HepG2 (cell line): ENCODE measurements around the gene HOXA10. TPM values are rescaled to one million over a fixed set of nuclear protein-coding genes. Genes with fewer than 3 reads are reported as not detected.
A peak's percentile ranks its signal among the peaks of the same experiment; 100 is the strongest.

ENCODE experiments used
- ARID3A ChIP-seq: IDR thresholded peaks from 2 replicates; pipeline ENCODE4 v1.6.1; 2012; ENCODE audit warnings: low read depth, low read length, improper control_type of control experiment
- CENPBD1 ChIP-seq: sonication (generic); formaldehyde crosslinking; IDR thresholded peaks from 2 replicates; pipeline ENCODE4 v1.8.0; 2022; ENCODE audit warnings: missing genetic modification reagents, low read depth, mild to moderate bottlenecking, borderline replicate concordance
- EED ChIP-seq: sonication (generic); formaldehyde crosslinking; IDR thresholded peaks from 2 replicates; pipeline ENCODE4 v1.5.0; 2020; ENCODE audit warnings: mild to moderate bottlenecking, missing genetic modification reagents
- KDM5B ChIP-seq: sonication (generic); formaldehyde crosslinking; IDR thresholded peaks from 2 replicates; pipeline ENCODE4 v1.4.0; 2020; ENCODE audit warnings: missing genetic modification reagents, mild to moderate bottlenecking, borderline replicate concordance
- POLR2G ChIP-seq: fragments of 200-400 bp; formaldehyde crosslinking; IDR thresholded peaks from 2 replicates; pipeline ENCODE4 v1.6.1; 2018; ENCODE audit warnings: mild to moderate bottlenecking, low read depth, low read length, moderate library complexity
- SALL1 ChIP-seq: sonication (generic); formaldehyde crosslinking; IDR thresholded peaks from 2 replicates; pipeline ENCODE4 v1.8.0; 2022; ENCODE audit warnings: mild to moderate bottlenecking, missing genetic modification reagents
- SETDB1 ChIP-seq: sonication (generic); formaldehyde crosslinking; IDR thresholded peaks from 2 replicates; pipeline ENCODE4 v1.5.1; 2020; ENCODE audit warnings: missing genetic modification reagents, mild to moderate bottlenecking, borderline replicate concordance
- SMARCC2 ChIP-seq: fragments of 450-650 bp; IDR thresholded peaks from 2 replicates; pipeline ENCODE4 v1.6.1; 2017; ENCODE audit warnings: antibody characterized with exemption, mild to moderate bottlenecking
- TGIF2 ChIP-seq: IDR thresholded peaks from 2 replicates; pipeline ENCODE4 v1.6.1; 2016; ENCODE audit warnings: control low read depth, missing compliant biosample characterization
- TMF1 ChIP-seq: sonication (generic); formaldehyde crosslinking; IDR thresholded peaks from 2 replicates; pipeline ENCODE4 v1.8.1; 2022; ENCODE audit warnings: low read depth, missing genetic modification reagents
- UBTF ChIP-seq: sonication (generic); formaldehyde crosslinking; IDR thresholded peaks from 2 replicates; pipeline ENCODE4 v1.4.0; 2020; ENCODE audit warnings: mild to moderate bottlenecking, missing genetic modification reagents
- ZBTB7A ChIP-seq: sonication (generic); formaldehyde crosslinking; IDR thresholded peaks from 2 replicates; pipeline ENCODE4 v1.8.0; 2022; ENCODE audit warnings: mild to moderate bottlenecking, missing genetic modification reagents
- ZNF331 ChIP-seq: sonication (generic); formaldehyde crosslinking; IDR thresholded peaks from 2 replicates; pipeline ENCODE4 v1.4.0; 2020; ENCODE audit warnings: missing genetic modification reagents
- ZNF512B ChIP-seq: sonication (generic); formaldehyde crosslinking; IDR thresholded peaks from 2 replicates; pipeline ENCODE4 v1.5.1; 2020; ENCODE audit warnings: missing genetic modification reagents, mild to moderate bottlenecking, borderline replicate concordance
- ZNF547 ChIP-seq: sonication (generic); formaldehyde crosslinking; IDR thresholded peaks from 2 replicates; pipeline ENCODE4 v1.5.1; 2020; ENCODE audit warnings: mild to moderate bottlenecking, missing genetic modification reagents
- ZNF562 ChIP-seq: sonication (generic); formaldehyde crosslinking; IDR thresholded peaks from 2 replicates; pipeline ENCODE4 v1.8.0; 2022; ENCODE audit warnings: missing genetic modification reagents, borderline replicate concordance
- ZNF605 ChIP-seq: sonication (generic); formaldehyde crosslinking; IDR thresholded peaks from 2 replicates; pipeline ENCODE4 v1.8.0; 2022; ENCODE audit warnings: mild to moderate bottlenecking, missing genetic modification reagents
- ZNF691 ChIP-seq: sonication (generic); formaldehyde crosslinking; IDR thresholded peaks from 2 replicates; pipeline ENCODE4 v1.4.0; 2020; ENCODE audit warnings: missing genetic modification reagents, low read depth, mild to moderate bottlenecking, borderline replicate concordance
- ZNF709 ChIP-seq: sonication (generic); formaldehyde crosslinking; IDR thresholded peaks from 2 replicates; pipeline ENCODE4 v1.5.0; 2020; ENCODE audit warnings: mild to moderate bottlenecking, missing genetic modification reagents
- polyA plus RNA-seq, 8 experiments: library from polyadenylated mRNA; depleted of rRNA in 3 of 8; stranded (reverse) in 7 of 8; unstranded in 1 of 8; fragments of >200 nt; fragmentation: Illumina TruSeq in 4 of 8; extraction: Trizol in 4 of 8; gene quantifications; 2 replicates each; pipeline versions ENCODE4 v1.2.1 to v1.2.3, GENCODE V29; 2011 to 2016; ENCODE audit warnings: low read depth in 4 of 8, missing spikeins in 1 of 8, mixed read lengths in 1 of 8; ENCODE audit not compliant: insufficient read depth in 1 of 8
- total RNA-seq, 5 experiments: library from RNA; depleted of rRNA; stranded (reverse); fragments of >200 nt; fragmentation: Illumina TruSeq; extraction: Trizol; gene quantifications; 2 replicates each; pipeline ENCODE4 v1.2.3, GENCODE V29; 2016; ENCODE audit warnings: low read depth in 1 of 5

Gene HOXA10
- total and polyA plus RNA-seq, 2 of the 13 experiments (the other 11 are each of a cell fraction or from before 2014, with no cell fraction given), result not detected

GRCh38 chr7:27129729-27130539, 44.2 kb downstream of the HOXA10 start (continued):
- TF ChIP-seq EED (CRISPR knock-in tag) (no peak), ZNF331 (CRISPR knock-in tag) (no peak), KDM5B (CRISPR knock-in tag) (0 out of 2 replicates have a peak, but pooled peaks have one; percentile 11), SETDB1 (no peak), POLR2G (no peak), TGIF2 (no peak), ZNF605 (CRISPR knock-in tag) (0 out of 2 replicates have a peak, but pooled peaks have one; percentile 5), ZNF691 (no peak), ARID3A (no peak), TMF1 (CRISPR knock-in tag) (peak; percentile 22; the same call in 1 of the 2 replicates), SMARCC2 (no peak), ZNF562 (CRISPR knock-in tag) (peak; percentile 44; the same call in 1 of the 2 replicates), CENPBD1 (CRISPR knock-in tag) (no peak), ZNF709 (CRISPR knock-in tag) (no peak), ZBTB7A (CRISPR knock-in tag) (no peak), ZNF512B (no peak), ZNF547 (no peak), SALL1 (CRISPR knock-in tag) (0 out of 2 replicates have a peak, but pooled peaks have one; percentile 15), UBTF (CRISPR knock-in tag) (peak; percentile 79)
